ENCODE measurements around the gene TMPRSS11E. TPM values are rescaled to one million over a fixed set of nuclear protein-coding genes. Genes with fewer than 3 reads are reported as not detected.
"Not testable (repeated sequence)": the region's sequence is repeated elsewhere in the genome, so short reads cannot be mapped to it uniquely, and the experiment has no call there.

TMPRSS11E gene
- total RNA-seq, 1 donor from 2014 or later = 0.41 TPM

GRCh38 chr4:68518889-68519288, 71.6 kb downstream of the TMPRSS11E start:
- no peaks in the 10 kb centered on the region for H3K27me3 Mint-ChIP-seq (ENCODE audit: low read depth, unreplicated experiment)
- Histone ChIP-seq H3K4me3 (ENCODE audit: insufficient read depth, low read depth, low read length) (no peak overlapping the region), H3K36me3 (ENCODE audit: insufficient read depth, low read length) (no peaks in the 10 kb centered on the region), H3K27me3 (ENCODE audit: insufficient read depth, low read length) (no peaks in the 10 kb centered on the region), H3K4me2 (ENCODE audit: low read length) (no peak overlapping the region), H4K20me1 (ENCODE audit: insufficient read depth, low read length) (no peaks in the 10 kb centered on the region), H3K4me1 (ENCODE audit: insufficient read depth, low read length) (no peaks in the 10 kb centered on the region), H3K9me3 (ENCODE audit: insufficient read depth, low read depth, low read length) (no peaks in the 10 kb centered on the region), H3K9ac (ENCODE audit: low read length) (no peak overlapping the region), H3K79me2 (ENCODE audit: insufficient read depth, low read length) (no peaks in the 10 kb centered on the region), H3K27ac (ENCODE audit: low read depth, low read length) (no peak overlapping the region), H2AFZ (ENCODE audit: low read depth, low read length) (no peak overlapping the region)
- peaks cover 1% of the 10 kb centered on the region for H3K9me3 Mint-ChIP-seq (ENCODE audit: unreplicated experiment)
- FAIRE-seq (no peak), DNase-seq (ENCODE audit: low read depth) (no peak)
- H3K36me3 Mint-ChIP-seq (ENCODE audit: low read depth, unreplicated experiment) = no peaks in the 10 kb centered on the region
- no peak for TF ChIP-seq EZH2 (IDR thresholded peaks at IDR 0.05; ENCODE audit: insufficient read depth, low read length)
- no peak for TF ChIP-seq CTCF (IDR thresholded peaks at IDR 0.05; ENCODE audit: insufficient read depth, low read depth, low read length)
- H3K4me1 Mint-ChIP-seq (ENCODE audit: low read depth, unreplicated experiment) = no peaks in the 10 kb centered on the region
- no peak overlapping the region for H3K27ac Mint-ChIP-seq (ENCODE audit: unreplicated experiment)
- no peak overlapping the region for H3K4me3 Mint-ChIP-seq (ENCODE audit: unreplicated experiment)

- Histone ChIP-seq H3K4me3 (ENCODE audit: insufficient read depth, low read depth, low read length) (no peak overlapping the region), H3K4me1 (ENCODE audit: insufficient read depth, low read length) (no peaks in the 10 kb centered on the region), H3K9me3 (ENCODE audit: insufficient read depth, low read depth, low read length) (no peaks in the 10 kb centered on the region), H2AFZ (ENCODE audit: low read depth, low read length) (no peak overlapping the region), H3K27ac (ENCODE audit: low read depth, low read length) (no peak overlapping the region), H4K20me1 (ENCODE audit: insufficient read depth, low read length) (no peaks in the 10 kb centered on the region), H3K27me3 (ENCODE audit: insufficient read depth, low read length) (no peaks in the 10 kb centered on the region), H3K4me2 (ENCODE audit: low read length) (no peak overlapping the region), H3K36me3 (ENCODE audit: insufficient read depth, low read length) (no peaks in the 10 kb centered on the region), H3K79me2 (ENCODE audit: insufficient read depth, low read length) (no peaks in the 10 kb centered on the region), H3K9ac (ENCODE audit: low read length) (no peak overlapping the region)
- H3K4me3 Mint-ChIP-seq (ENCODE audit: unreplicated experiment) = no peak overlapping the region
- TF ChIP-seq CTCF (IDR thresholded peaks at IDR 0.05; ENCODE audit: insufficient read depth, low read depth, low read length) = no peak
- no peak for TF ChIP-seq EZH2 (IDR thresholded peaks at IDR 0.05; ENCODE audit: insufficient read depth, low read length)
- peaks cover 1% of the 10 kb centered on the region for H3K9me3 Mint-ChIP-seq (ENCODE audit: unreplicated experiment)
- FAIRE-seq = no peak
- no peaks in the 10 kb centered on the region for H3K36me3 Mint-ChIP-seq (ENCODE audit: low read depth, unreplicated experiment)
- no peak overlapping the region for H3K27ac Mint-ChIP-seq (ENCODE audit: unreplicated experiment)
- no peaks in the 10 kb centered on the region for H3K27me3 Mint-ChIP-seq (ENCODE audit: low read depth, unreplicated experiment)
- DNase-seq (ENCODE audit: low read depth) = no peak
- H3K4me1 Mint-ChIP-seq (ENCODE audit: low read depth, unreplicated experiment) = no peaks in the 10 kb centered on the region
These were observed 73.7 kb downstream of the TMPRSS11E start for GRCh38 chr4:68520985-68521384.

GRCh38 chr4:68522232-68522631, 75.0 kb downstream of the TMPRSS11E start:
- not testable (repeated sequence) for H3K9ac ChIP-seq (ENCODE audit: low read length); H3K36me3 ChIP-seq (ENCODE audit: insufficient read depth, low read length); H3K27me3 ChIP-seq (ENCODE audit: insufficient read depth, low read length); H3K4me1 ChIP-seq (ENCODE audit: insufficient read depth, low read length); H3K9me3 ChIP-seq (ENCODE audit: insufficient read depth, low read depth, low read length); H3K4me3 ChIP-seq (ENCODE audit: insufficient read depth, low read depth, low read length); H3K27me3 Mint-ChIP-seq (ENCODE audit: low read depth, unreplicated experiment); H3K36me3 Mint-ChIP-seq (ENCODE audit: low read depth, unreplicated experiment); H3K4me3 Mint-ChIP-seq (ENCODE audit: unreplicated experiment); H3K4me1 Mint-ChIP-seq (ENCODE audit: low read depth, unreplicated experiment); H3K27ac Mint-ChIP-seq (ENCODE audit: unreplicated experiment); H2AFZ ChIP-seq (ENCODE audit: low read depth, low read length); H3K4me2 ChIP-seq (ENCODE audit: low read length); H3K79me2 ChIP-seq (ENCODE audit: insufficient read depth, low read length); H3K27ac ChIP-seq (ENCODE audit: low read depth, low read length); H3K9me3 Mint-ChIP-seq (ENCODE audit: unreplicated experiment); H4K20me1 ChIP-seq (ENCODE audit: insufficient read depth, low read length)
- FAIRE-seq (peak; percentile 17), DNase-seq (ENCODE audit: low read depth) (peak; percentile 24)

Measured in astrocyte (in vitro differentiated cells and primary cell).